KOPT-K1 (cell line): ENCODE data around the gene ETV3L.

Experiments
- H3K27ac ChIP-seq: fragments of 200-600 bp; sonication (generic); 2 replicates; pipeline ENCODE4 v1.5.1; 2016; ENCODE audit warnings: antibody characterized with exemption, mild to moderate bottlenecking, low read depth, low read length; ENCODE audit not compliant: poor library complexity, severe bottlenecking
- H3K36me3 ChIP-seq: fragments of 200-600 bp; sonication (generic); 2 replicates; pipeline ENCODE4 v1.5.1; 2017; ENCODE audit warnings: antibody characterized with exemption, mild to moderate bottlenecking, low read length, moderate library complexity; ENCODE audit not compliant: insufficient read depth
- H3K9me3 ChIP-seq: fragments of 200-600 bp; sonication (generic); 2 replicates; pipeline ENCODE4 v1.5.1; 2017; ENCODE audit warnings: antibody characterized with exemption, low read length, mild to moderate bottlenecking; ENCODE audit not compliant: insufficient read depth, poor library complexity, severe bottlenecking

The ETV3L gene

DNA sequence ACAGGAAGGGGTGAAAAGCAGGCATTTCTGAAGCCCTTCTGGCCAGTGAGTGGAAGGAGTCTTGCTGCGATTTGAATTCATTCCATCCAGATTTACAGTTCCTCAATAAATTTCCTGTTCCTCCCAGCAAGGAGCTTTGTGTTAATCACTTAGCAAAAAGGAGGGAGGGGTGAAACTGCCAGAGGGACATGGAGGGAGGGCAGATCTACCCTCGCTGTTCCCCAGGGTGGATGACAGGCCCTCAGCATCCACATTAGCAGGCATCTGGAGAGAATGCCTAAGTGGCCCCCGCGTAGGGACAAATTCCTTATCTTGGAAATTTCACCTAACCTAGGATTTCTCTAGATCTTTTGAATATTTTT is 37.4 kb upstream of the ETV3L start:
- Histone ChIP-seq H3K9me3 (no peaks in the 10 kb centered on the region), H3K27ac (peak overlapping the region; percentile 78), H3K36me3 (peaks cover 30% of the 10 kb centered on the region)

- H3K36me3 ChIP-seq, result peaks cover 39% of the 10 kb centered on the region
- H3K9me3 ChIP-seq, result no peaks in the 10 kb centered on the region
- H3K27ac ChIP-seq, result no peak overlapping the region
These were observed 36.5 kb upstream of the ETV3L start for GRCh38 chr1:157136133-157136532.

GRCh38 chr1:157135646-157136045 is 36.0 kb upstream of the ETV3L start:
- no peaks in the 10 kb centered on the region for H3K9me3 ChIP-seq
- H3K36me3 ChIP-seq, result peaks cover 44% of the 10 kb centered on the region
- no peak overlapping the region for H3K27ac ChIP-seq

DNA sequence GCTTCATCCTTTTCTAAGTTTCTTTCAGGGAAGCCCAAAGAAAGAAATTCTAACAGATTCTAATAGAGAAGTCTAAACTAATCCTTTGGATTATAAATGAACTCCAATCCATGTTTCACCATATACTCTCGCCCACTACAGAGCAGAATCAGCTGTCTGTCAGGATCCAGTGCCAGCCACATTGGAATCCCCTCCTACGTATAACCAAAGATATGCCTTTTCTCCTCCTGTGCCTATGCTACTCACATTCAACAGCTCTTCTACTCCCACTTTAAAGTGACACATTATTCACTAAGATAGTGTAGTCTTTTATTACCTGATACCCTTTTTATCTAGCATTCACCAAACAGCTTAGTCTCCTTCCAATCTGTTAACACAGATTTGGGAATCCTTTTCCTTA is 35.5 kb upstream of the ETV3L start:
- Histone ChIP-seq H3K27ac (no peak overlapping the region), H3K36me3 (peaks cover 49% of the 10 kb centered on the region)

DNA sequence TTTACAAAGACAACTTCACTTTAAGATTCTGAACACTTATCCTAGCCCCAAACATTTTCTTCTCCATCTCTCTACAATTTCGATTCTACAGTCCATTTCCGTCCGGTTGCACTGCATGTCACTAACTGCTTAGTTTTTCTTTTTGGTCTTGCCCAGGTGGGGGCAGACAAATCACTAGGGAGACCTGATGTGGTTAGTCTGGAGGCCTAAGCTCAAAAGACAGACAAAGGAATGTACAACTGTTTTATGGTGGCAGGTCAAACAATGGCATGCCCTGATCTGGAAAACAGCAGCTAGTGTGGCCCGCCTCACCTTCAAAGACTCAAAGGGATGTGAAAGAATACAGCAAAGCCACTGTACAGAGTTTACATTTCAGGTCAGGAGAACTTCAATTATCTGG is 34.8 kb upstream of the ETV3L start:
- Histone ChIP-seq H3K36me3 (peaks cover 54% of the 10 kb centered on the region), H3K27ac (peak overlapping the region; percentile 8), H3K9me3 (no peaks in the 10 kb centered on the region)

More for the DNA sequence above, 35.5 kb upstream of the ETV3L start:
- no peaks in the 10 kb centered on the region for H3K9me3 ChIP-seq

DNA sequence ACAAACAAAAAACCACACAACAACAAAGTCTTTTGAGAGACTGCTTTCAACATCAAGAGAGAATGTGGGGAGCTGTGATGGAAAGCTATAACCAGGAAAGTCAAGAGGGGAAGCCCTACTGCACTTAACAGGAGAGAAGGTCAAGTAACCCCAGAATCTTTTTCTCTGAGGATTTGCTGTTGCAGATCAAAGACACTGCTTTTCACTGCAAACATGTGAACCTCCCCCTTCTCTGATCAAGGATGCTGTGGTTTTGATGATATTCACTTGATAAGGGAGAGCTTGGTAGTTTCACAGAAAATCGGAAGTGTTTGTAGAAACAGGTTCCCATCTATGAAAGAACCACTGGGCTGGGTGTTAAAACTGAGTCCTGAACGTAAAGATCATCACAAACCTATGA is 33.8 kb upstream of the ETV3L start:
- H3K27ac ChIP-seq, result peak overlapping the region; percentile 47
- no peaks in the 10 kb centered on the region for H3K9me3 ChIP-seq
- H3K36me3 ChIP-seq, result peaks cover 63% of the 10 kb centered on the region

DNA sequence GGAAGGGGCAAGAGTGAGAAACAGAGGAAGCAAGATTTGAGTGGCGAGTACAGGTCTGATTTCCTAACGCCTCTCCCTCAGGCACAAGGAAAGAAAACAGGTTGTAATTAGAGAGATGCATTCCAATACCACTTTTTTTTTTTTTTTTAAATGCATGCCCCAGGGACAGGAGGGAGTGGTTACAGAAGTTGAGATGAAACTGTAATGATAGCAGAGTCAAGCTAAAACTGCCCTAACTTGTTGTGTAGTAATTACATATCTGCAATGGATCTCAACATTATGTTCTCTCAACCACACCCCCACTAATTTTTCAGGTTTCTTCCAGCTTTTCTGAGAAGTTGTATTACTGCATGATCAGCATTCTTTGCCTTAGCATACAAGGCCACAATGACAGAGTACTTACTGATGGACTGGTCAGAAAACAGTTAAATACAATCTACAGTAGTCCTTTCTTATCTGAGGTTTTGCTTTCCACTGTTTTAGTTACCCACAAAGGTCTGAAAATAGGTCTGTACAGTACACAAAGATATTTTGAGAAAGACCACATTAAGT is 33.1 kb upstream of the ETV3L start:
- Histone ChIP-seq H3K9me3 (no peaks in the 10 kb centered on the region), H3K36me3 (peaks cover 70% of the 10 kb centered on the region), H3K27ac (no peak overlapping the region)

DNA sequence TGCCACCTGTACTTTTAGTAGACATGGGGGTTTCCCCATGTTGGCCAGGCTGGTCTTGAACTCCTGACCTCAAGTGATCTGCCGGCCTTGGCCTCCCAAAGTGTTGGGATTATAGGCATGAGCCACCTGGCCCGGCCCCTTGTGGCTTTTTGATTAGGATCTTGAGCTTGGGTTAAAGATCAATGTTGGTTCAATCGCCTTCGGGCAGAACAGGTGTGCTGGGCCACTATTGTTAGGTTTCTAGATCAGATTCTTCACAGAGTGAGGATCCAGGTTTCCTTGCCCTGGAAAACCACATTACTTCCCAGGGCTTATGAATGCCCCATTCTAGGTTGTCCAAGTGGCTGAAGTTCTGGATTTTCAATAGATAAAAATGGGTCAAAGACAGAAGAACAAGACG is 32.5 kb upstream of the ETV3L start:
- Histone ChIP-seq H3K36me3 (peaks cover 76% of the 10 kb centered on the region), H3K27ac (no peak overlapping the region), H3K9me3 (no peaks in the 10 kb centered on the region)

- H3K36me3 ChIP-seq, result peaks cover 84% of the 10 kb centered on the region
These were observed 31.7 kb upstream of the ETV3L start for GRCh38 chr1:157131281-157131680.

GRCh38 chr1:157124855-157125254 is 25.2 kb upstream of the ETV3L start:
- Histone ChIP-seq H3K36me3 (peaks cover 77% of the 10 kb centered on the region), H3K27ac (no peak overlapping the region), H3K9me3 (no peaks in the 10 kb centered on the region)

More at GRCh38 chr1:157131281-157131680, 31.7 kb upstream of the ETV3L start:
- no peak overlapping the region for H3K27ac ChIP-seq
- H3K9me3 ChIP-seq, result no peaks in the 10 kb centered on the region

- Histone ChIP-seq H3K9me3 (no peaks in the 10 kb centered on the region), H3K27ac (no peak overlapping the region), H3K36me3 (peaks cover 25% of the 10 kb centered on the region)
These were observed 19.8 kb upstream of the ETV3L start for GRCh38 chr1:157119448-157119847.

GRCh38 chr1:157119008-157119407 is 19.4 kb upstream of the ETV3L start:
- Histone ChIP-seq H3K36me3 (peaks cover 21% of the 10 kb centered on the region), H3K9me3 (no peaks in the 10 kb centered on the region), H3K27ac (no peak overlapping the region)

GRCh38 chr1:157117527-157118057 is 18.0 kb upstream of the ETV3L start:
- Histone ChIP-seq H3K36me3 (peaks cover 6% of the 10 kb centered on the region), H3K27ac (no peak overlapping the region), H3K9me3 (no peaks in the 10 kb centered on the region)

DNA sequence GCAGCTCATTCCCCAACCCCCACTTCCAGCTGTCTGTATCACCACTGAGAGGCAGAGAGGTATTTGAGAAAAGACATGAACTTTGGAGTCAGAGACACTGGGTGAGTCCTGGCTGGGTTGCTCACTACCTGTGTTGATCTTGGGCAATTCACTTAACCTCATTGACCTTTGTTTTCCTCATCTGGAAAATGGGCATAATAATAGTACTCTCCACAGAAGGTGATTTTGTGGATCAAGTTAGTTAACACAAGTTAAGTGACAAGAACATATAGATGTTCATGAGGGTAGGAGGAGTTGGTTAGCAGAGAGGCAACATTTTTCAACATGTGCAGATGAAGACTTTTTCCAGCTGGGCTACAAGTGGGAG is 17.1 kb upstream of the ETV3L start:
- Histone ChIP-seq H3K9me3 (no peaks in the 10 kb centered on the region), H3K36me3 (no peaks in the 10 kb centered on the region; the same call in 1 of the 2 replicates), H3K27ac (no peak overlapping the region)

DNA sequence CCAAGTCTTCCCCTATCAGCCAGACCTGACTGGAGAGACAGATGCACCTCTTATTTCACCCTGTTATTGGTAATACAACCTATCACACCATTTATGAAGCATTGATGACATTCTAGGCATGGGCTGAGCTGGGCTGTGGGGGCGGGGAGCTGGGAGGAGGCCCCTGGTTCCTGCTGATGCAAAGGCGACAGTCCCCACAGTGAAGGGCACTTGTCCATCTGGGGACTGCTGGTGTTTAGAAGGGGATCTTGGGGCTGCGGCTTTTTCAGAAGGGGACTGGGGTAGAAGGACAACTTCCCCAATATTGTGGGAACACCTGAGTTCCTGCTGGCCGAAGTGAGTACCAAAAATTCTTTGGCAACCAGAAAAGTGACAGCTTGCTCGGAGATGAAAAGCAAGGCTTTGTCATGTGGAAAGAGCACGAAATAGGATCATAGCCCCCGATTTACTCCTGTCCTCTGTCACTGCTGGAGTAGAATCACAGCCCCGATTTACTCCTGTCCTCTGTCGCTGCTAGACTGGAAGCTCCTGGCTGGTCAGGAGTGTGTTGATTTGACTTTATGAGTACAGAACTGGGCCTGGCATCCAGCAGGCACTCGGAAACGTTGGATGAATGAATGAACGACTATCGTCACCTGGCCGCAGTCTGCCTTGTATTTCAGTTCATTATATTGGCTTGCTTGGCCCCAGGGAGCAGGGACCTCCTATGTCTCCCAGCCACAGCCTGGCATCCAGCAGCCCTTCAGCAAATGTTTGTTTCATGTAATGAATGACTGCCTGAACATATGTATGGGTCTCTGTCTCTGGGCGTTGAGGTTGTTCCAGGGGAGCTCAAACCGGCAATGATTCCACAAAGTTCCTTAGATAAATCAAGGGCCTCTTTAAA is 16.5 kb upstream of the ETV3L start:
- H3K27ac ChIP-seq, result no peak overlapping the region
- no peaks in the 10 kb centered on the region for H3K36me3 ChIP-seq
- H3K9me3 ChIP-seq, result no peaks in the 10 kb centered on the region

DNA sequence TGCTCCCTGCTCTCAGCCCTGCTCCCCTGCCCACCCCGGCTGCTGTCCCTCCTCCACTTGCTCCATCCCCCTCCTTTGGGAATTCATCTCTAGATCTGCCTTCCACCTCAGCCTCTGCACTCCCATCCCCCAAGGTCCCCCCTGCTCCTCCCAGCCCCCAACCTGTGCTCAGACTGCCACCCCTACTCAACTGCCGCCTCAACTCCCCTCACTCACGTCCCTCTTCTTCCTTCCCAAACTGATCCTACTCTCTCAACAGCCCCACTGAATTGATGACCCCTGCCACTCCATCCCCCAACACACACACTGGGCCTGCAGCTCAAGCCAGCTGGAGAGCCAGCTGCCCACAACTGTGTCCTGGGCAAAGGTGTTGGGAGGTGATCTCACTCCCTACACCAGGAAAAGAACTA is 15.8 kb upstream of the ETV3L start:
- H3K27ac ChIP-seq, result no peak overlapping the region
- H3K9me3 ChIP-seq, result no peaks in the 10 kb centered on the region
- H3K36me3 ChIP-seq, result no peaks in the 10 kb centered on the region
